GM13977 (cell line): ENCODE measurements around the gene USH1C.

Experiments
- DNase-seq: peaks from one replicate; pipeline ENCODE4 v3.0.0; 2012; ENCODE audit warnings: low spot score
- CTCF ChIP-seq: IDR thresholded peaks from 2 replicates; pipeline ENCODE4 v1.5.1; 2012; ENCODE audit warnings: mild to moderate bottlenecking, control low read depth; ENCODE audit not compliant: insufficient read depth; ENCODE audit errors: extremely low read depth, missing control alignments
- in situ Hi-C: fragments of 300-500 bp; cut with MboI; formaldehyde crosslinking; loops from one replicate; pipeline ENCODE4 v1.12.0; 2022; ENCODE audit warnings: low sequenced_read_pairs, low pct_unique_long_range_greater_than_20kb, mixed read lengths, inconsistent platforms; ENCODE audit not compliant: unreplicated experiment

The USH1C gene

GRCh38 chr11:17529844-17530185 lies 14.4 kb downstream of the USH1C start:
- TF ChIP-seq CTCF, result no peak
- DNase-seq, result no peak
- in situ Hi-C loops, result no loop called here

DNA sequence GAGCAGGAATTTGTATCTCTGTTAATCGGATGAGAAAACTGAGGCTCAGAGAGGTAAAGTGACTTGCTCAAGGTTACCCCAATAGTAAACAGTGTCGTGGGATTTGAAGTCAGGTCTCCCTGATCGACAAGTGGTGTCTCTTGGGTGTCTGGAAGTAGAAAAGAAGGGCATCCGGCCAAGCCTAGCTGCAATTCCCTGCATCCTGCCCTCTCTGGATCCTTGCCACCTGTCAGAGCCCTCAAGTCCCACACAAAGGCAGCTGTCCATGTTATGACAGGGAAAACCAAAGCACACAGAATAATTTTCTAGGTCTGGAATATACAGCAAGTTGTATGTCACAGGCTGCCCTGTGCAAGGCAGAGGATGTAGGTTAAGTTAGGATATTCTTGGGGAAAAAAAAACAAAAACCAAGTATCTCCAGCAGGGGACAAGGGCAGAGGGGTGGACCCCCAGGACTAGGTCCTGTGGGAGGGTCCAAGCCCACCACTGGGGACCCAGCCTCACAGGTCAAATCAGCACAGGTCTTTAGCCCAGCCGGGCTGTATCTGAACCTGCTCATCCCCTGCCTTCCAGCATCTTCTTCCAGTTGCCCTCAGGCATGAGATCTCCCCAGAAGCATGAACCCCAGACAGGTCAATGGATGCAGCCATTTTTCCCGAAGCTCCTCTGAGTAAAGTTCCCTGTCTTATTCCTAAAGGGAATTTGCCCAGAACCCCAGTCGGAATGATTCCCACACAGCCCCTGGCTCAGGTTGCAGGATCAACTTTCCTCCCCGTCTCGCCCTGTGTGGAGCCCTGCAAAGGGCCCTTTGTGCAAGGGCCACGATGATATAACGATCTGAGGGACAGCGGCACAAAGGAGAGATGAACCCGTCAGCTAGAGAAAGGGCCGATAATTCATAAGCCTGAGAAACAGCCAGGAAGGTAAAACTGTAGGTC lies 15.0 kb downstream of the USH1C start:
- no peak for TF ChIP-seq CTCF
- DNase-seq, result no peak
- in situ Hi-C loops, result no loop called here

- peak; percentile 82 for DNase-seq
- TF ChIP-seq CTCF, result peak; percentile 73
- in situ Hi-C loops, result no loop called here
Observed at GRCh38 chr11:17528181-17528691, 16.0 kb downstream of the USH1C start.

DNA sequence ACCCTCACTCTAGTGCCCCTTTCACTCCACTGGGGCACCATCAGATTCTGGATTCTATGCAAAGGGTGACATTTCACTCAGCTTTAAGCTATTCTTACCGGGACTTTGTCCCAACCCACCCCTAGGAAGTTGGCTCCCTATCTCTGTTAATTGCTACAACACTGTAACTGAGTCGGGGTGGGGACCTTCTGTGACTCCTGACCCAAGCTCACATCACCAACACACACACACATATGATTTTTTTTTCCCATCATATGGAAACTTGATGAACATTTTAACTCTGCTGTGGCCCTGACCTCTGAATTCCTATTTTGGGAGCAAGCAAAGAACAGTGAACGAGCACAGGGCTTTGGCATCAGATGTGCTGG lies 16.6 kb downstream of the USH1C start:
- no peak for TF ChIP-seq CTCF
- in situ Hi-C loops, result no loop called here

GRCh38 chr11:17526931-17527627 lies 17.1 kb downstream of the USH1C start:
- TF ChIP-seq CTCF, result no peak
- in situ Hi-C loops, result no loop called here
- no peak for DNase-seq

More for the DNA sequence above, 16.6 kb downstream of the USH1C start:
- no peak for DNase-seq

DNA sequence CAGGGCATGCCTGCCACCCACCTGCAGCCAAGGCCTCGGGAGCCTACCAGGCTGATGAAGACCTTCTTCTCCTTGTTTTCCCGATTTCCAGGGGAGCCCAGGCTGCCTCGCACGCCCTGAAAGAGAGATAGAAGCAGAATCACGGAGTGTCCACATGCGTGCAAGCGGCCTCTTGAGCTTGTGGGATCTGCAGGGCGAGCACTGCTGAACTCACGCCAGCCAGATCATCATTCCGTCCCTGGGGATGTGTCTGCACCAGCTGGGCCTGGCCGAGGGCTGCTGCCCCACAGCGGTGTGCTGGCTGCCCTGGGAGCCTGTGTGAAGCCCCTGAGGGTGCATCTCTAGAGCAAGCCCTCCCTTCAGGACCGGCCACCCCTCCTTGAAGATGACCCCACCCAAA lies 17.9 kb downstream of the USH1C start:
- no peak for DNase-seq
- no peak for TF ChIP-seq CTCF
- in situ Hi-C loops, result no loop called here
